GM13977 (cell line): ENCODE data around the gene CCL25.
A peak's percentile ranks its signal among the peaks of the same experiment; 100 is the strongest.

ENCODE experiments used
- DNase-seq: peaks from one replicate; pipeline ENCODE4 v3.0.0; 2012; ENCODE audit warnings: low spot score
- CTCF ChIP-seq: IDR thresholded peaks from 2 replicates; pipeline ENCODE4 v1.5.1; 2012; ENCODE audit warnings: mild to moderate bottlenecking, control low read depth; ENCODE audit not compliant: insufficient read depth; ENCODE audit errors: extremely low read depth, missing control alignments
- in situ Hi-C: fragments of 300-500 bp; cut with MboI; formaldehyde crosslinking; loops from one replicate; pipeline ENCODE4 v1.12.0; 2022; ENCODE audit warnings: low sequenced_read_pairs, low pct_unique_long_range_greater_than_20kb, mixed read lengths, inconsistent platforms; ENCODE audit not compliant: unreplicated experiment

CCL25 gene

DNA sequence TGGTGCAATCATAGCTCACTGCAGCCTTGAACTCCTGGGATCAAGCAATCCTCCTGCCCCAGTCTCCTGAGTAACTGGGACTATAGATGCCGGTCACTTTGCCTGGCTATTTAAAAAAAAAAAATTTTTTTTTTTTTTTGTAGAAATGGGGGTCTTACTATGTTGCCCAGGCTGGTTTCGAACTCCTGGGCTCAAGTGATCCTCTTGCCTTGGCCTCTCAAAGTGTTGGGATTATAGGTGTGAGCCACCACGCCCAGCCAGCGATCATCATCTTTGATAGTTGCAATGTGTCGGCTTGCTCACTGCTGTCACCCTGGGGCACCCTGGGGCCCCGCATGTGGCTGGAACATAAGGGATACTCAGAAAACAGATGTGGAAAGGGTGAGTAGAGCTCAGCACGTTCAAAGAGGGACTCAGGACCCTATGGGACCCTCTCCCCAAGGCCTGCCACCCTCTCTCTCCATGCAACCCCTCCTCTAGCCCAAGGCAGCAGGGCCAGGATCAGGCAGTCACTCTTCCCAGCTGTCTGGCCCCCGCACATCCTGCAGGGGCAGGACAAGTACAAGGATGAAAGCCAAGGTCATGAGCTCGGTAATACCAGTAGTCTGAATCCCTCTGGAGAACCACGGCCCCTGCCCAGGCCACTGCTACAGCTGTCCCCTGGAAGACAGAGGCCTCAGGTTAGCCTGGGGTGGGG is 6.5 kb upstream of the CCL25 start:
- no peak for DNase-seq
- no peak for TF ChIP-seq CTCF
- in situ Hi-C loops = no loop called here

- peak; percentile 56 for DNase-seq
- in situ Hi-C loops = no loop called here
- TF ChIP-seq CTCF = no peak
Observed at GRCh38 chr19:8046569-8047165, 5.9 kb upstream of the CCL25 start.

GRCh38 chr19:8050274-8051096 is 2.1 kb upstream of the CCL25 start:
- TF ChIP-seq CTCF = no peak
- DNase-seq = peak; percentile 99
- in situ Hi-C loops = no loop called here

DNA sequence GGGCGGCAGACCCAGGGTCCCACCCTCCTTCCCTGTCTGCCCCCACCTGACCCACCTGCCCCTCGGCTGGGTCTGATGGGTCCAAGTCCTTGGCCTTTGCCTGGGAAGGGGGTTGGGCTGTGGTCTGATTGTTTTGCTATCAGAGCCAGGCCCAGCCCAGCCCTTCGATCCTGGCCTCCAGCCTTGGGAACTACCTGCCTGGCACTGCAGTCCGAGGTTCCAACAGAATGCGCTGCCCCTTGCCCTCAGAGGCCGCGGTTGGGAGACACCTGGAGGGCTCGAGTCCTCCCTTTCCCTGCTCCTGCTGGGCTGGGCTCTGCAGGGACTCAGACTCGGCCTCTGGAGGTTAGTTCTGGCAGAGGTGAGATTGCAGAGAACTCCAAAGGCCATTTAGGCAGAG is 1.6 kb downstream of the CCL25 start:
- TF ChIP-seq CTCF = no peak
- no peak for DNase-seq
- in situ Hi-C loops = no loop called here

GRCh38 chr19:8056533-8056932 is 4.0 kb downstream of the CCL25 start:
- TF ChIP-seq CTCF = no peak
- in situ Hi-C loops = no loop called here
- no peak for DNase-seq

GRCh38 chr19:8057545-8058270 is 5.1 kb downstream of the CCL25 start:
- in situ Hi-C loops = no loop called here
- TF ChIP-seq CTCF = no peak
- no peak for DNase-seq
